ENCODE results near the gene CCL1.
A peak's percentile ranks its signal among the peaks of the same experiment; 100 is the strongest.

CCL1 gene

GRCh38 chr17:34363183-34363661 is at the start of gene CCL1:
Gene CCL1, minus strand, starts transcription at chr17:34363233. Its CDS starts 72 bp downstream, at chr17:34363161.
- no peaks in the 10 kb centered on the region for H3K36me3 ChIP-seq (ENCODE audit: insufficient read depth, low read length)
- H3K4me1 ChIP-seq (ENCODE audit: control insufficient read depth, insufficient read depth, low read length, unreplicated experiment) = no peaks in the 10 kb centered on the region
- peaks cover 39% of the 10 kb centered on the region for H3K27me3 ChIP-seq (ENCODE audit: insufficient read depth, low read length)
- no peak within 1 kb of the TSS for H2AFZ ChIP-seq (ENCODE audit: low read length, unreplicated experiment)
- no peak within 1 kb of the TSS for H3K4me3 ChIP-seq (ENCODE audit: low read depth, low read length)
- H3K79me2 ChIP-seq (ENCODE audit: control insufficient read depth, insufficient read depth, low read length, unreplicated experiment) = no peaks in the 10 kb centered on the region
- no peak within 1 kb of the TSS for H3K27ac ChIP-seq (ENCODE audit: low read depth, low read length)

- H3K27ac ChIP-seq (ENCODE audit: low read depth, low read length) = peak overlapping the region; percentile 22; the same call in 1 of the 2 replicates
- no peaks in the 10 kb centered on the region for H3K79me2 ChIP-seq (ENCODE audit: control insufficient read depth, insufficient read depth, low read length, unreplicated experiment)
- no peak overlapping the region for H2AFZ ChIP-seq (ENCODE audit: low read length, unreplicated experiment)
- H3K4me3 ChIP-seq (ENCODE audit: low read depth, low read length) = no peak overlapping the region
- H3K36me3 ChIP-seq (ENCODE audit: insufficient read depth, low read length) = no peaks in the 10 kb centered on the region
- H3K27me3 ChIP-seq (ENCODE audit: insufficient read depth, low read length) = peaks cover 19% of the 10 kb centered on the region; the same call in 1 of the 2 replicates
- H3K4me1 ChIP-seq (ENCODE audit: control insufficient read depth, insufficient read depth, low read length, unreplicated experiment) = peaks cover 20% of the 10 kb centered on the region
Observed at GRCh38 chr17:34412534-34412933, 49.5 kb upstream of the CCL1 start.

- Histone ChIP-seq H2AFZ (ENCODE audit: low read length, unreplicated experiment) (no peak overlapping the region), H3K27me3 (ENCODE audit: insufficient read depth, low read length) (peaks cover 20% of the 10 kb centered on the region; the same call in 1 of the 2 replicates), H3K79me2 (ENCODE audit: control insufficient read depth, insufficient read depth, low read length, unreplicated experiment) (no peaks in the 10 kb centered on the region), H3K4me1 (ENCODE audit: control insufficient read depth, insufficient read depth, low read length, unreplicated experiment) (peaks cover 20% of the 10 kb centered on the region), H3K36me3 (ENCODE audit: insufficient read depth, low read length) (no peaks in the 10 kb centered on the region), H3K27ac (ENCODE audit: low read depth, low read length) (no peak overlapping the region), H3K4me3 (ENCODE audit: low read depth, low read length) (no peak overlapping the region)
Observed at GRCh38 chr17:34411646-34412421, 48.8 kb upstream of the CCL1 start.

- Histone ChIP-seq H2AFZ (ENCODE audit: low read length, unreplicated experiment) (no peak overlapping the region), H3K79me2 (ENCODE audit: control insufficient read depth, insufficient read depth, low read length, unreplicated experiment) (no peaks in the 10 kb centered on the region), H3K36me3 (ENCODE audit: insufficient read depth, low read length) (no peaks in the 10 kb centered on the region), H3K4me3 (ENCODE audit: low read depth, low read length) (no peak overlapping the region), H3K27ac (ENCODE audit: low read depth, low read length) (no peak overlapping the region), H3K4me1 (ENCODE audit: control insufficient read depth, insufficient read depth, low read length, unreplicated experiment) (peaks cover 20% of the 10 kb centered on the region), H3K27me3 (ENCODE audit: insufficient read depth, low read length) (peaks cover 26% of the 10 kb centered on the region; the same call in 1 of the 2 replicates)
Observed at GRCh38 chr17:34409352-34409751, 46.3 kb upstream of the CCL1 start.

- H3K79me2 ChIP-seq (ENCODE audit: control insufficient read depth, insufficient read depth, low read length, unreplicated experiment) = no peaks in the 10 kb centered on the region
- peaks cover 20% of the 10 kb centered on the region for H3K4me1 ChIP-seq (ENCODE audit: control insufficient read depth, insufficient read depth, low read length, unreplicated experiment)
- no peak overlapping the region for H3K27ac ChIP-seq (ENCODE audit: low read depth, low read length)
- H3K36me3 ChIP-seq (ENCODE audit: insufficient read depth, low read length) = no peaks in the 10 kb centered on the region
- H2AFZ ChIP-seq (ENCODE audit: low read length, unreplicated experiment) = no peak overlapping the region
- no peak overlapping the region for H3K4me3 ChIP-seq (ENCODE audit: low read depth, low read length)
- H3K27me3 ChIP-seq (ENCODE audit: insufficient read depth, low read length) = peaks cover 26% of the 10 kb centered on the region; the same call in 1 of the 2 replicates
Observed at GRCh38 chr17:34408439-34408838, 45.4 kb upstream of the CCL1 start.

- Histone ChIP-seq H3K36me3 (ENCODE audit: insufficient read depth, low read length) (no peaks in the 10 kb centered on the region), H3K79me2 (ENCODE audit: control insufficient read depth, insufficient read depth, low read length, unreplicated experiment) (no peaks in the 10 kb centered on the region), H3K4me1 (ENCODE audit: control insufficient read depth, insufficient read depth, low read length, unreplicated experiment) (peaks cover 1% of the 10 kb centered on the region), H3K27ac (ENCODE audit: low read depth, low read length) (no peak overlapping the region), H3K4me3 (ENCODE audit: low read depth, low read length) (no peak overlapping the region), H2AFZ (ENCODE audit: low read length, unreplicated experiment) (no peak overlapping the region), H3K27me3 (ENCODE audit: insufficient read depth, low read length) (peaks cover 26% of the 10 kb centered on the region; the same call in 1 of the 2 replicates)
Observed at GRCh38 chr17:34406226-34406625, 43.2 kb upstream of the CCL1 start.

GRCh38 chr17:34403006-34403405 is 40.0 kb upstream of the CCL1 start:
- Histone ChIP-seq H2AFZ (ENCODE audit: low read length, unreplicated experiment) (no peak overlapping the region), H3K27ac (ENCODE audit: low read depth, low read length) (no peak overlapping the region), H3K79me2 (ENCODE audit: control insufficient read depth, insufficient read depth, low read length, unreplicated experiment) (no peaks in the 10 kb centered on the region), H3K27me3 (ENCODE audit: insufficient read depth, low read length) (peaks cover 35% of the 10 kb centered on the region), H3K4me3 (ENCODE audit: low read depth, low read length) (no peak overlapping the region), H3K36me3 (ENCODE audit: insufficient read depth, low read length) (no peaks in the 10 kb centered on the region), H3K4me1 (ENCODE audit: control insufficient read depth, insufficient read depth, low read length, unreplicated experiment) (no peaks in the 10 kb centered on the region)

- Histone ChIP-seq H3K27me3 (ENCODE audit: insufficient read depth, low read length) (peaks cover 40% of the 10 kb centered on the region), H2AFZ (ENCODE audit: low read length, unreplicated experiment) (no peak overlapping the region), H3K4me3 (ENCODE audit: low read depth, low read length) (no peak overlapping the region), H3K4me1 (ENCODE audit: control insufficient read depth, insufficient read depth, low read length, unreplicated experiment) (no peaks in the 10 kb centered on the region), H3K79me2 (ENCODE audit: control insufficient read depth, insufficient read depth, low read length, unreplicated experiment) (no peaks in the 10 kb centered on the region), H3K36me3 (ENCODE audit: insufficient read depth, low read length) (no peaks in the 10 kb centered on the region), H3K27ac (ENCODE audit: low read depth, low read length) (no peak overlapping the region)
Observed at GRCh38 chr17:34401165-34401564, 38.1 kb upstream of the CCL1 start.

- Histone ChIP-seq H3K36me3 (ENCODE audit: insufficient read depth, low read length) (no peaks in the 10 kb centered on the region), H3K4me1 (ENCODE audit: control insufficient read depth, insufficient read depth, low read length, unreplicated experiment) (no peaks in the 10 kb centered on the region), H3K4me3 (ENCODE audit: low read depth, low read length) (no peak overlapping the region), H3K27me3 (ENCODE audit: insufficient read depth, low read length) (peaks cover 45% of the 10 kb centered on the region), H3K27ac (ENCODE audit: low read depth, low read length) (no peak overlapping the region), H2AFZ (ENCODE audit: low read length, unreplicated experiment) (no peak overlapping the region), H3K79me2 (ENCODE audit: control insufficient read depth, insufficient read depth, low read length, unreplicated experiment) (no peaks in the 10 kb centered on the region)
Observed at GRCh38 chr17:34400301-34400931, 37.4 kb upstream of the CCL1 start.

- H3K36me3 ChIP-seq (ENCODE audit: insufficient read depth, low read length) = no peaks in the 10 kb centered on the region
- H3K27ac ChIP-seq (ENCODE audit: low read depth, low read length) = no peak overlapping the region
- no peaks in the 10 kb centered on the region for H3K4me1 ChIP-seq (ENCODE audit: control insufficient read depth, insufficient read depth, low read length, unreplicated experiment)
- peaks cover 51% of the 10 kb centered on the region for H3K27me3 ChIP-seq (ENCODE audit: insufficient read depth, low read length)
- no peak overlapping the region for H2AFZ ChIP-seq (ENCODE audit: low read length, unreplicated experiment)
- no peak overlapping the region for H3K4me3 ChIP-seq (ENCODE audit: low read depth, low read length)
- no peaks in the 10 kb centered on the region for H3K79me2 ChIP-seq (ENCODE audit: control insufficient read depth, insufficient read depth, low read length, unreplicated experiment)
Observed at GRCh38 chr17:34399725-34400124, 36.7 kb upstream of the CCL1 start.

GRCh38 chr17:34398990-34399389 is 36.0 kb upstream of the CCL1 start:
- H3K36me3 ChIP-seq (ENCODE audit: insufficient read depth, low read length) = no peaks in the 10 kb centered on the region
- H3K4me3 ChIP-seq (ENCODE audit: low read depth, low read length) = no peak overlapping the region
- H3K79me2 ChIP-seq (ENCODE audit: control insufficient read depth, insufficient read depth, low read length, unreplicated experiment) = no peaks in the 10 kb centered on the region
- no peak overlapping the region for H3K27ac ChIP-seq (ENCODE audit: low read depth, low read length)
- peaks cover 52% of the 10 kb centered on the region for H3K27me3 ChIP-seq (ENCODE audit: insufficient read depth, low read length)
- no peaks in the 10 kb centered on the region for H3K4me1 ChIP-seq (ENCODE audit: control insufficient read depth, insufficient read depth, low read length, unreplicated experiment)
- H2AFZ ChIP-seq (ENCODE audit: low read length, unreplicated experiment) = no peak overlapping the region
